ENCODE measurements around the gene SLC8B1.

Gene SLC8B1

GRCh38 chr12:113298472-113298817, 36.5 kb downstream of the SLC8B1 start:
- no peak overlapping the region for H3K9ac ChIP-seq (ENCODE audit: insufficient read length)
- no peak for DNase-seq (ENCODE audit: low read depth, low spot score)
- H3K4me3 ChIP-seq = no peak overlapping the region
- H3K36me3 ChIP-seq (ENCODE audit: insufficient read depth, low read length) = no peaks in the 10 kb centered on the region
- H3K9me3 ChIP-seq (ENCODE audit: low read depth, low read length) = no peaks in the 10 kb centered on the region
- TF ChIP-seq EZH2 (IDR thresholded peaks at IDR 0.05) (no peak), FOXP2 (optimal IDR thresholded peaks at IDR 0.05; ENCODE audit: control extremely low read depth, extremely low read length, insufficient read depth) (no peak), POLR2AphosphoS5 (IDR thresholded peaks at IDR 0.05; ENCODE audit: borderline replicate concordance, low read depth, low read length) (no peak)
- H3K27ac ChIP-seq = no peak overlapping the region

GRCh38 chr12:113297621-113298471, 37.1 kb downstream of the SLC8B1 start:
- no peak for DNase-seq (ENCODE audit: low read depth, low spot score)
- no peak overlapping the region for H3K4me3 ChIP-seq
- H3K9ac ChIP-seq (ENCODE audit: insufficient read length) = no peak overlapping the region
- H3K27ac ChIP-seq = no peak overlapping the region
- H3K9me3 ChIP-seq (ENCODE audit: low read depth, low read length) = no peaks in the 10 kb centered on the region
- TF ChIP-seq POLR2AphosphoS5 (IDR thresholded peaks at IDR 0.05; ENCODE audit: borderline replicate concordance, low read depth, low read length) (no peak), FOXP2 (optimal IDR thresholded peaks at IDR 0.05; ENCODE audit: control extremely low read depth, extremely low read length, insufficient read depth) (no peak)
- no peaks in the 10 kb centered on the region for H3K36me3 ChIP-seq (ENCODE audit: insufficient read depth, low read length)

GRCh38 chr12:113297214-113297587, 37.7 kb downstream of the SLC8B1 start:
- no peak for DNase-seq (ENCODE audit: low read depth, low spot score)
- H3K4me3 ChIP-seq = no peak overlapping the region
- H3K9ac ChIP-seq (ENCODE audit: insufficient read length) = no peak overlapping the region
- no peak overlapping the region for H3K27ac ChIP-seq
- TF ChIP-seq FOXP2 (optimal IDR thresholded peaks at IDR 0.05; ENCODE audit: control extremely low read depth, extremely low read length, insufficient read depth) (no peak), EZH2 (IDR thresholded peaks at IDR 0.05) (no peak), POLR2AphosphoS5 (IDR thresholded peaks at IDR 0.05; ENCODE audit: borderline replicate concordance, low read depth, low read length) (no peak)
- H3K9me3 ChIP-seq (ENCODE audit: low read depth, low read length) = no peaks in the 10 kb centered on the region
- H3K36me3 ChIP-seq (ENCODE audit: insufficient read depth, low read length) = no peaks in the 10 kb centered on the region

GRCh38 chr12:113296557-113297213, 38.2 kb downstream of the SLC8B1 start:
- no peak for DNase-seq (ENCODE audit: low read depth, low spot score)
- Histone ChIP-seq H3K9ac (ENCODE audit: insufficient read length) (no peak overlapping the region), H3K27ac (no peak overlapping the region), H3K36me3 (ENCODE audit: insufficient read depth, low read length) (no peaks in the 10 kb centered on the region), H3K9me3 (ENCODE audit: low read depth, low read length) (no peaks in the 10 kb centered on the region), H3K4me3 (no peak overlapping the region)
- no peak for TF ChIP-seq POLR2AphosphoS5 (IDR thresholded peaks at IDR 0.05; ENCODE audit: borderline replicate concordance, low read depth, low read length)
- TF ChIP-seq EZH2 (IDR thresholded peaks at IDR 0.05) = no peak

GRCh38 chr12:113295886-113296556, 38.9 kb downstream of the SLC8B1 start:
- Histone ChIP-seq H3K27ac (no peak overlapping the region), H3K9ac (ENCODE audit: insufficient read length) (no peak overlapping the region), H3K9me3 (ENCODE audit: low read depth, low read length) (no peaks in the 10 kb centered on the region), H3K36me3 (ENCODE audit: insufficient read depth, low read length) (no peaks in the 10 kb centered on the region), H3K4me3 (no peak overlapping the region)
- TF ChIP-seq FOXP2 (optimal IDR thresholded peaks at IDR 0.05; ENCODE audit: control extremely low read depth, extremely low read length, insufficient read depth) = no peak
- DNase-seq (ENCODE audit: low read depth, low spot score) = no peak

GRCh38 chr12:113293100-113293499, 41.8 kb downstream of the SLC8B1 start:
- Histone ChIP-seq H3K9ac (ENCODE audit: insufficient read length) (no peak overlapping the region), H3K27ac (no peak overlapping the region), H3K9me3 (ENCODE audit: low read depth, low read length) (no peaks in the 10 kb centered on the region), H3K4me3 (no peak overlapping the region), H3K36me3 (ENCODE audit: insufficient read depth, low read length) (no peaks in the 10 kb centered on the region)
- no peak for TF ChIP-seq FOXP2 (optimal IDR thresholded peaks at IDR 0.05; ENCODE audit: control extremely low read depth, extremely low read length, insufficient read depth)
- TF ChIP-seq EZH2 (IDR thresholded peaks at IDR 0.05) = no peak
- no peak for TF ChIP-seq POLR2AphosphoS5 (IDR thresholded peaks at IDR 0.05; ENCODE audit: borderline replicate concordance, low read depth, low read length)
- no peak for DNase-seq (ENCODE audit: low read depth, low spot score)

- no peak for TF ChIP-seq EZH2 (IDR thresholded peaks at IDR 0.05)
- TF ChIP-seq FOXP2 (optimal IDR thresholded peaks at IDR 0.05; ENCODE audit: control extremely low read depth, extremely low read length, insufficient read depth) = no peak
- TF ChIP-seq POLR2AphosphoS5 (IDR thresholded peaks at IDR 0.05; ENCODE audit: borderline replicate concordance, low read depth, low read length) = no peak
- no peak for DNase-seq (ENCODE audit: low read depth, low spot score)
- H3K4me3 ChIP-seq = no peak overlapping the region
- no peaks in the 10 kb centered on the region for H3K9me3 ChIP-seq (ENCODE audit: low read depth, low read length)
- no peak overlapping the region for H3K27ac ChIP-seq
- no peak overlapping the region for H3K9ac ChIP-seq (ENCODE audit: insufficient read length)
- no peaks in the 10 kb centered on the region for H3K36me3 ChIP-seq (ENCODE audit: insufficient read depth, low read length)
These were observed 42.4 kb downstream of the SLC8B1 start for GRCh38 chr12:113292547-113292946.

GRCh38 chr12:113292091-113292490, 42.8 kb downstream of the SLC8B1 start:
- Histone ChIP-seq H3K9ac (ENCODE audit: insufficient read length) (no peak overlapping the region), H3K9me3 (ENCODE audit: low read depth, low read length) (no peaks in the 10 kb centered on the region), H3K27ac (no peak overlapping the region), H3K36me3 (ENCODE audit: insufficient read depth, low read length) (no peaks in the 10 kb centered on the region), H3K4me3 (no peak overlapping the region)
- TF ChIP-seq FOXP2 (optimal IDR thresholded peaks at IDR 0.05; ENCODE audit: control extremely low read depth, extremely low read length, insufficient read depth) (no peak), POLR2AphosphoS5 (IDR thresholded peaks at IDR 0.05; ENCODE audit: borderline replicate concordance, low read depth, low read length) (no peak), EZH2 (IDR thresholded peaks at IDR 0.05) (no peak)
- DNase-seq (ENCODE audit: low read depth, low spot score) = no peak
